ENCODE measurements around the gene NOL11.
"Not testable (repeated sequence)": the region's sequence is repeated elsewhere in the genome, so short reads cannot be mapped to it uniquely, and the experiment has no call there.

The NOL11 gene

GRCh38 chr17:67717624-67718324 lies at the start of gene NOL11:
NOL11 (plus strand) TSS chr17:67717936; CDS start chr17:67717948, 12 bp downstream.
- peak; percentile 97 to 99 (median 99) for DNase-seq

DNA sequence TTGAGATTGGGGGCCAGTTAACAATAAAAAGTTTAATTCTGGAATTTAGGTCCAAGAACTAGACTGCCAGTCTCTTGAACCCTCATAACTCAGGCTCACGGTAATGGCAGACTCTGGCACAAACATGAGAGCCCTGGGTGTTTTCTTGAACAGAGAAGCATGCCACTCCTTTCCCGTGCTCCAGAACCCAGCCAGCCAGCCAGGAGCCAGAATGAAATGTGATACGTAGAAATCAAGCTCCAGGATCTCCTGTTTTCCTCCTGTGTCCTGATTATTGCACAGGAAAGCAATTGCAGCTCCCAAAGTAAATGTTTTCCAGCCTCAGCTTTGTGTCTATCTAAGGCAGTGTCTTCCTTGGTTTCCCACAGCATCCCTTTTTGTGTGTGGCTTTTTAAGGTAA lies 46.2 kb upstream of the NOL11 start:
- peak; percentile 12 to 79 (median 43) for DNase-seq

DNA sequence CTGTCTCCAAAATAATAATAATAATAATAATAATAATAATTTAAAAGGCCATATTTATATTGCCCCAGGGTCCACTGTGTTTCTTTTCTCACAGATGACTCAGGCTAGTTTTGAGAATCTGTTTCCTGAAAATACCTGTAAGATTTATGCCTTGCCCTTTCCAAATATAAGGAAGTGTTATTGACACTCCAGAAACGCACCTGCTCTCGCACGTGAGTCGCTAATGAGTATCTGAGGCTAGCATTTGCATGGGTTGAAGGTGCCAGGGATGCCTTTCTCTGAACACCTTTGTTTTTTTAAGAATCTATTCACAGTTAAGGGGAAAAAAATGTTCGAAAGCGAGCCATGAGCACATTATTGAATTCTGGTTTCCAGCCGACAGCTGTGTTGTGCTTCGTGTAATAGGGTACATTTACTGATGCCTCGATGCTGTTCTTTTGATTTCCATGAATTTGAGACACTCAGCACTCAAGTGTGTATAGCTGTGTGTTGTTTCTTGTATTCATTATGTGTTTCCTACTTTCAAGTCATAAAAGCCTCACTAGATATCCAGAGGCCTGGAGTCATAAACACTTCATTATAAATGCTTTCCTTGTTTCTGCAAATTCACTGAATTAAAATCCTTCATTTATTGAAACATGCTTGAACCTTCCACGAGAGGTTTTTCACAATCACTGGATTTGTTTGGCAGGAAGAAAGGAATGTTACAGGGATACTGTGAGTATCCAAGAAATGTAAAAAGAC lies 45.0 kb upstream of the NOL11 start:
- DNase-seq = peak; percentile 58 to 88 (median 80)

GRCh38 chr17:67675481-67675880 lies 42.3 kb upstream of the NOL11 start:
- DNase-seq = peak in 1 of 3 experiments; percentile 18

- no peak for DNase-seq
These were observed 41.4 kb upstream of the NOL11 start for GRCh38 chr17:67676305-67676704.

DNA sequence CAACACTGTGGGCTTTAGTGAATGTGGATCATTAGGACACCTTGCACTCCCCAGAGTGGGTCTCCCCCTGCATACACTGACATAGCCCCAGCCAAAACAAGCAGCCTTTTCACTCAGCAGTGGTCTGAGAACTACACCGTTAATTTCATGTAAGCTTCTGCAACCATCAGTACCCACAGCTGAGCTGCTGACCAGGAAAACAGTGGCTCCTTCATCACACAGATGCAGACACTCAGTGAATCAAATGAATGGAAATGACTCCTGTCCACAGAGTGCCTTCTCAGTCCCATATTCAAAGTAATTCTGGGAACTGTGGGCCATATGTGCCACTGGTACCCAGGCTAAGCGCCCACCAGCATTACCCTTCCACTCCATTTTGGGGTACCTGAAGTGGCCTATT lies 39.3 kb upstream of the NOL11 start:
- no peak for DNase-seq

GRCh38 chr17:67679225-67679624 lies 38.5 kb upstream of the NOL11 start:
- DNase-seq = no peak

GRCh38 chr17:67679721-67680120 lies 38.0 kb upstream of the NOL11 start:
- no peak for DNase-seq

DNA sequence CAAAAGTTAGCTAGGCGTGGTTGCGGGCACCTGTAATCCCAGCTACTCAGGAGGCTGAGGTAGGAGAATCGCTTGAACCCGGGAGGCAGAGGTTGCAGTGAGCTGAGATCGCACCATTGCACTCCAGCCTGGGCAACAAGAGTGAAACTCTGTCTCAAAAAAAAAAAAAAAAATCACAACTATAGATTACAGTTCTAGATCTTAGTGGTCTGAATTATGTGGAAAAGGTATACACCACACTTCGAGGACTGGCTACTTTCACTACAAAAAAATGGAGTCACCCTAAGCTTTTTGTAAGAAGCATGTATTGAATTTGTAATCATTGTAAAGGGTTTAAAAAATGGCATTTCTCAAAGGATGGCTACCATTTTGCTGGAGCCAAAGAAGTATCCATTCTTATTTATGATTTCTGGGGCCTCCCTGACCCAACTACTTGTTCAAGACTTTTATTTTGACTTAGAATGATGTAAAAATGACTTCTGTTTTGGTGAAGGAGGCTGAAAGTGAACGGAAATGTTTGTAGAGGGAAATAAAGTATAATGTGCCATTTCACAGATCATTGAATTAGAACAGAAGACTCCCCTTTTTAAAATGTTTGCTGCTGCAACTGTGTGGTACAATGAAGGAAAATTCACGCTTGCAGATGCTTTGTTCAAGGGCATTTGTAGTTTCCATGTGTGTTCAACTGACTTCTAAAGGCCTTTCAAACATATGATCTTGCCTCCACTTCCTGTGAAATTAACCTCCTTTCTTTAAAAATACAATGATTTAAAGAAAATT lies 37.1 kb upstream of the NOL11 start:
- peak in 1 of 3 experiments; percentile 22 for DNase-seq

DNA sequence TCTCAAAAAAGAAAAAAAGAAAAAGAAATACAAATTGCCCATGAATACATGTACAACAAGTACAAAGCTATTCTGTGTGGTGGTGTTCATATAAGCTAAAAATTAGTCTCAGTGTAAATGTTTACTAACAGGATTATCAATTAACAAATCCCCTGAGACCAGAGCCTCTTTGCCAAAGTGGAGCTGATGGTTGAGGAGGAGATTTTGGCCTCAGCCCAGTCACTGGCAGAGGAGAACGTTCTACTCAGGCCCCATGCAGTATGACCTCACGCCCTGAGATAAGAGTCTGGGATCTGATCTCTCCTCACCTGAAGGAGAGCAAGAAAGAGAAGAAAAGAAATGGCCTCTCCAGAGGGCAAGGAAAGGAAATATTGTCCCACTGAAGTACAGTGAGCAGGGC lies 35.5 kb upstream of the NOL11 start:
- no peak for DNase-seq

- DNase-seq = no peak
These were observed 32.4 kb upstream of the NOL11 start for GRCh38 chr17:67685351-67685750.

DNA sequence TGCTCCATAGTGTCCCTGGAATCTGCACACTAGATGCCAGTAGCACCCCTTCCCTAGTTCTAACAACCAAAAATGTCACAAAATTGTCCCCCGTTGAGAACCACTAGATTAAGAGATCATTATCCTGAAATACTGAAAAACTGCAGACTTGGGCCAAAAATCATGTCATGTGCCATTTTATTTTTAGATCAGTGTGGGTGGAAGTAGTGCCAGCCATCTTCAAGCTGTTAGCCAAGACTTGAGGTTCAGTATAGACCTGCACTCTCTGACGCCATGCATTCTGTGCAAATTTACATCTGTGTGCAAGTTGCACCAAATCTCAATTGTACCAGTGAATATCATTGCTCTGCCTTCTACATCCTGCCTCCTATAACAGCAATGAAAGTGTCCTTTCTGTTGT lies 31.5 kb upstream of the NOL11 start:
- no peak for DNase-seq

- no peak for DNase-seq
These were observed 30.2 kb upstream of the NOL11 start for GRCh38 chr17:67687511-67687910.

DNA sequence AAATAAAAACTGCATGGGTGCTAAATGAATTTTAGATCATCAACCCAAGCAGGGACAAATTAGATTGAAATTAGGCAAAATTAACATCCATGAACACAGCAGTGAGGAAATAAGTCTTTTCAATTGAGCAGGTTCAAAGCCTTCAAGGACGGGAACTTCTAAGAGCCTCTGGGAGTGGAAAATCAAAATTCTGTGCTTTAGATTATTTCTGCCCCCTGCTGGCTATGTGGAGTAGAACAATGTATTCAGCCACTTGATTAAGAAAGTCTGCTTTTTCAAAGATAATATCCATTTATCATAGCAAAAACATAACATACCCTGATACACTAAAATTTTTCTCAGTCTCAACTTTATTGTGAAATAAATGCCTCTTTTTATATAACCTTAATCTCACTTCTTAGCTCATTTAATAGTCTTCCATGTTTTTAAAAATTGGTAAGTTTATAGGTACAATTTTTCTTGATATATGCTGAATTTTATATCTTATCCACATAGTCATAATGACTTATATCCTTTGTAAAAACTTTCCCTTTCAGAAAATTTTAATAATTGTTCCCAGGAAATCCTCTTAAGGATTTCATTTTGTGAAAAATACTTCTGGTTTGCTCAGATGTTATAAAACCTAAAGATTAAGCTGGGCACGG lies 28.1 kb upstream of the NOL11 start:
- peak; percentile 54 to 83 (median 80) for DNase-seq

DNA sequence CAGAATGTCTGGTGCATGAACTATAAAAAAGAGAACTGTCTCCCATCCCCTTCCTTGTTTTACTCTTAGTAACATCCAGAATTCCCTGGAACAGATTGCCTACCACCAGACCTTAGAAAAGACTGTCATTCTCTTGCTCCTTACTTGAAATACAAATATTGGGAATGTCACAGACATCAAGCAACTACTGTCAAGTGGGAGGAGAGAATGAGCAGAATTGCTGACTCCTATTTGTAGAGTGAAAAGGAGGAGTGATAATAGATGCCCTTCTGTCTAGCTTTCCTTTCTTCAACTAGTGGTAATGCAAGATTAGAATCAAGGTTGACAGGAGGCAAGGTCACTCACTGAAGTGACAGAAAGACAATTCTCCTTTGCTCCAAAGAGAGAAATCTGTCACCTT lies 23.9 kb upstream of the NOL11 start:
- DNase-seq = no peak

GRCh38 chr17:67696347-67696746 lies 21.4 kb upstream of the NOL11 start:
- no peak for DNase-seq

DNA sequence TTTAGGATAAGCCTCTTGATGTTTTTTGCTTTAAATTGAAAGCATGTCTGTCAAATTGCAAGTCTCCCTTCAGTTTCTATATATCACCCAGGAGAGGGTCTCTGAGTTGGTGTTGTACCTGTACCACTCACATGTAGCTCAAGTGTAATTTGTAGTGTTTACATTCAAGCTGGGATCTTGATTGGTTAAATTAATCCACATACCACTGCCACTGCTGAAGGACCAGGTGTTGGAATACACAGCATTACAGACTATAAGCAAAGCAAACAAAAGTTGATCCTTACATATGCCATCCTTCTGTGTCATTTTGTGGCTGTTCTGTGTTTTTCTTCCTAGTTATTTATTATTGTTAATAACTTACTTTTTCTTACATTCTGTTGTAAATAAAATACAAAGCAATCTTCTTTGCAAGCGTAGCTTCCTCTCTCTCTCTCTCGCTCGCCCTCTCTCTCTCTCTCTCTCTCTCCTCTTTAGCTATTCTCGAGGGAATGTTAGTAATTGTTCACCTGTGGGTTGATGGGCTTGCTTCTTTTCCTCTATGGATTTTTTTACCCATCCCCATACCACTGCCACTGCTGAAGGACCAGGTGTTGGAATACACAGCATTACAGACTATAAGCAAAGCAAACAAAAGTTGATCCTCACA lies 20.8 kb upstream of the NOL11 start:
- DNase-seq = peak; percentile 55 to 91 (median 65)

DNA sequence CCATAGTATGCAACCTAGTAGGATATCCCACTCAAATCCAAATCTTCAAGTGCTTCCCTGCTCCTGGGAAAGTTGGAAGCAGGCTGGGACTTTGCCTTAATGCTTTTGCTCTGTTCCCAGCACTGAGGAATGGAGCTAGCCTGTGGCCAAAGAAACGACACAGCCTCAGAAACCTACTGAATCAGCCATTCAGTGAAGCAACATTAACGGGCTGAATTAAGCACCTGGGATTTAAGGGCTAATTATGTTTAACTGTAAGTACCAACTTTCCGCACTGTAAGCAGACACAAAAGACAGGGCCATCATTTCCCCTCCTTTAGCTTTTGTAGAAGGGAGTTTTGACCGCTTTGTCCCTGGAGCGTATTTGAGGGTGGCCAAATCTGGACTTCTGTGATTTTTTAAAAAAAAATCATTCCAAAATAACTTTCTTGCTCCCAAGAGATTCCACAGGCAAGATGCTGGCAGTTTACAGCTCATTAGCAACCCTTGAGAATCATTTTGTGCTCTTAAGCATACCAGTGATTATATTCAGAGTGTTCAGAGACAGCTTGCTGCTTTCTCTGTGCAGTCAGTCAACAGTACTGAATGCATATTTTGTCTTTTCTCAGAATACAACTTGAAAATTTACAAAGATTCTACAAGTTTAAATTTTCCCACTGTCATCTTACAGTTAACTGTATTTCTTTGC lies 17.6 kb upstream of the NOL11 start:
- peak; percentile 36 to 79 (median 43) for DNase-seq

DNA sequence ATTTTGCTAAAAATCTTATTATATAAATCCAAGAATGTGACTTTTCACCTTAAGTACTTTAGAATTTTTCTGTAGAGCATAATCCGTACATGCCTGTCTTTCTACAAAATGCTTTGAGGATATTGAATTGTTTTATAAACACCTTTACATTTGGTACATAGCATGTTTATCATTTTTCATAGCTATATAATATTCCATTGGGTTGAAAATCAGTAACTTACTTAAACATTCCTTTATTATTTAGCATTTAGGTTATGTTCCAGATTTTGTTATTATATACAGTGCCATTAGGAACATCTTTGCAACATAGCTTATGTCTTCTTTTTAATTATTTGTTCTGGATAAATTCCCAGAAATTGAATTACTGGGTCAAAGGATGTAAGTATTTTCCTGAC lies 17.0 kb upstream of the NOL11 start:
- no peak for DNase-seq

DNA sequence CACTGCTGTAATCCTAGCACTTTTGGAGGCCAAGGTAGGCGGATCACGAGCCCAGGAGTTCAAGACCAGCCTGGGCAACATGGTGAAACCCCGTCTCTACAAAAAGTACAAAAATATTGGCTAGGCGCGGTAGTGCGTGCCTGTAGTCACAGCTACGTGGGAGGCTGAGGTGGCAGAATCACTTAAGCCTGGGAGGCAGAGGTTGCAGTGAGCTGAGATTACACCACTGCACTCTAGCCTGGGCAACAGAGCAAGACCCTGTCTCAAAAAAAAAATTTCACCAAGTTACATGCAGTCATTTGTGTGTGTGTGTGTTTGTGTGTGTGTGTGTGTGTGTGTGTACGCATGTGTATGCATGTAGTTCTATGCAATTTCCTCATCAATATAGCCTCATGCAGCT lies 14.9 kb upstream of the NOL11 start:
- not testable (repeated sequence) for DNase-seq

DNA sequence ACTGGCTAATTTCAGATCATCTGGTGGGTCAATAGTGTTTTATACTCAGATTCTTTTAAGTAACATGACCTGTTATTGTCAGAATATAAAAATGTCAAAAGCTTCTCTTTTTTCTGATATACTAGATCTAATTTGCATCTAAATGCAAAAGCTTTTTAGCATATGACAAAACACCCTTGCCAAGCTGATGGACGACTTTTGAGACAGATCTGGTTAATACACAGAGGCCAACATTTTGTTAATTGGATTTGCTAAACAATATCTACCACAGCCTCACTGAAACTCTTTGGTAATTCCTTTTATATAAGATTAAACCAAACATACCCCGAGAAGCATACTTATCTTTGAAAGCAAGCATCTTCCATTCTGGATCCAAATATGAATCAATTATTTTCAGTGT lies 10.3 kb upstream of the NOL11 start:
- DNase-seq = peak in 1 of 3 experiments; percentile 5

DNA sequence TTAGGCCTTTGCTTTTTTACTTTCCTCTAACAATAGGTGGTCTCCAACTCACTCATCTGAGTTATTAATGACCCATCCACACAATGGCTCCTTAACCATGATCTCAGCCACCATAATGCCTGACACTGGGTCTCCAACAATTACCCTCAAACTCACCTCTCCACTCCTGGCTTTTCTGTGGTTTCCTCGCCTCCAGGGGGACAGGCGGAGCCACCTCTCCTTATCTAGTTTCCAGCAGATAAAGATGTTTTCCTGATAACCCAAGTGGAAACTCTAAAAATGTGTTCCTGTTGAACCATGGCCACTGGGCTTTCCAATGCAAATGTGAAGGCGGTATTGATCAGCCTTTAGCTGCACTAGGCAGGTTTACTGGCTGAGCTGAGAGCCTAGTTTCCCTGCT lies 9.4 kb upstream of the NOL11 start:
- no peak for DNase-seq
